ENCODE results near the gene TBRG4. TPM values are rescaled to one million over a fixed set of nuclear protein-coding genes. Genes with fewer than 3 reads are reported as not detected.
"Not testable (repeated sequence)": the region's sequence is repeated elsewhere in the genome, so short reads cannot be mapped to it uniquely, and the experiment has no call there.

Gene TBRG4
- total and polyA plus RNA-seq, 5 donors from 2014 or later = 42.6 to 54.3 (median 46.6) TPM

DNA sequence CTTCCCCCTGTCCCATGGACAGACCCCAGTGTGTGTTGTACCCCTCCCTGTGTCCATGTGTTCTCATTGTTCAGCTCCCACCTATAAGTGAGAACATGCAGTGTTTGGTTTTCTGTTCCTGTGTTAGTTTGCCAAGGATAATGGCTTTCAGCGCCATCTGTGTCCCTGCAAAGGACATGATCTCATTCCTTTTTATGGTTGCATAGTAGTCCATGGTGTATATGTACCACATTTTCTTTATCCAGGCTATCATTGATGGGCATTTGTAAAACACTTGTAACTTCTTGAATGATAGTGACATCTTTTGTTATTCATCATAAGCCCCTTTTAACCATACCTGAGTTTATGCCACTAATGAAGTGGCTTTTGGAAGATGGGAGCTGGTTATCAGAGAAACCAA lies 2.8 kb upstream of the TBRG4 start:
- not testable (repeated sequence) for H3K9me3 Mint-ChIP-seq; H3K9me3 ChIP-seq (ENCODE audit: control insufficient read depth in 2 of 2, low read length in 2 of 2); DNase-seq; H3K36me3 ChIP-seq (ENCODE audit: control insufficient read depth, insufficient read depth, low read length); H3K4me3 ChIP-seq (ENCODE audit: low read depth, low read length); H3K27ac ChIP-seq (ENCODE audit: insufficient read depth, low read length, poor library complexity, severe bottlenecking); H3K36me3 Mint-ChIP-seq; ATAC-seq (ENCODE audit: low read depth in 2 of 2)
- Mint-ChIP-seq H3K4me1 (peaks cover 8 to 29% (median 18%) of the 10 kb centered on the region in 4 donors), H3K4me3 (peak overlapping the region in 3 of 4 donors; percentile 29 to 59 (median 52)), H3K27me3 (peaks cover 37% of the 10 kb centered on the region), H3K27ac (peak overlapping the region in 1 of 3 donors; percentile 65)
- Histone ChIP-seq H3K27me3 (ENCODE audit: control insufficient read depth, insufficient read depth, low read length) (peaks cover 22% of the 10 kb centered on the region), H3K4me1 (ENCODE audit: control insufficient read depth, insufficient read depth, low read length, poor library complexity, severe bottlenecking) (peaks cover 16% of the 10 kb centered on the region)

DNA sequence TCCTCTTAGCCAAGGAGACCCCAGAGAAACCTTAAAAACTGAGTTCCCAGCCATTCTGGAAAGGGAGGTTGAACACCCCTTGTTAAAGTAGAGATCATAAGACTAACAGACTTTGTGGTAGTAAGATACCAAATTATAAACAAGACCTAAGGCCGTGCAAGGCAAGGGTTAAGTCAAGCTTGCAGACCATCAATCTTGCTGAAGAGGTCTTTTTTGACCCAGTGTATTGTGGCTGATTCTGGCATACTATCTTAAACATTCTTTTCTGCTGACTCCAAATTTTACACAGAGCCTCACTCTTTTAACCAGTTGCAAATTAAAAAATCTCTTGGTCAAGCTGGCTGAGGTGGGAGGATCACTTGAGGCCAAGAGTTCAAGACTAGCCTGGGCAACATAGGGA lies 1.2 kb upstream of the TBRG4 start:
- no peak overlapping the region for H3K27ac ChIP-seq (ENCODE audit: insufficient read depth, low read length, poor library complexity, severe bottlenecking)
- ATAC-seq (ENCODE audit: low read depth in 2 of 2) = no peak
- peaks cover 15 to 43% (median 26%) of the 10 kb centered on the region in 4 donors for H3K4me1 Mint-ChIP-seq

DNA sequence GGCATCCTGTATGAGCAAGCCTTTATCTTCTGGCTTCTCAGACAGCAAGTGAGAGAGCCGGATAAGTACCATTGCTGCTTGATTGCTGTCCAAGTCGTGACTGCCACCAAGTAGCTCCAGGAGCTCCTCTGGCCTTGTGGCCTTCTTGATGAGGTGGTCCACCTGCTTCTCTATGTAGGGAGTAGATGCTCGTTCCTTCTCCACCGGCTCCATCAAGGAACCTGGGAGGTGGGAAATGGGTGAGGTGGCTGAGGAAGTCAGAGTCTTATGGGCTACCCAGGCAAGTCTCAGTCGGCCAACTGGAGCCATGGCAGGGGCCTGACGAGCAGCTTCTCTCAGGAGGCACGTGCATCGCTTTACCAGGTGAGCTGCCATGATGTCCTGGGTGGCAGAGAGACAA lies 2.6 kb downstream of the TBRG4 start:
- Histone ChIP-seq H3K27ac (ENCODE audit: insufficient read depth, low read length, poor library complexity, severe bottlenecking) (no peak overlapping the region), H3K36me3 (ENCODE audit: control insufficient read depth, insufficient read depth, low read length) (peaks cover 56% of the 10 kb centered on the region), H3K27me3 (ENCODE audit: control insufficient read depth, insufficient read depth, low read length) (no peaks in the 10 kb centered on the region), H3K9me3 (ENCODE audit: control insufficient read depth in 2 of 2, low read length in 2 of 2) (no peaks in the 10 kb centered on the region), H3K4me1 (ENCODE audit: control insufficient read depth, insufficient read depth, low read length, poor library complexity, severe bottlenecking) (peaks cover 42% of the 10 kb centered on the region), H3K4me3 (ENCODE audit: low read depth, low read length) (no peak overlapping the region)
- H3K27me3 Mint-ChIP-seq = peaks cover 14% of the 10 kb centered on the region
- peaks cover 20 to 54% (median 32%) of the 10 kb centered on the region in 4 donors for H3K4me1 Mint-ChIP-seq
- peaks cover 15% of the 10 kb centered on the region for H3K36me3 Mint-ChIP-seq
- ATAC-seq (ENCODE audit: low read depth in 2 of 2) (no peak), DNase-seq (no peak)
- H3K4me3 Mint-ChIP-seq = peak overlapping the region; percentile 9 to 46 (median 30)
- H3K9me3 Mint-ChIP-seq = peaks cover 0 to 1% (median 0%) of the 10 kb centered on the region in 7 donors
- peak overlapping the region in 1 of 3 donors; percentile 60 for H3K27ac Mint-ChIP-seq

More for the DNA sequence above, 1.2 kb upstream of the TBRG4 start:
- no peak for DNase-seq
- peaks cover 22% of the 10 kb centered on the region for H3K27me3 ChIP-seq (ENCODE audit: control insufficient read depth, insufficient read depth, low read length)
- Mint-ChIP-seq H3K4me3 (peak overlapping the region; percentile 91 to 96 (median 94)), H3K36me3 (peaks cover 10% of the 10 kb centered on the region), H3K9me3 (peaks cover 0 to 1% (median 0%) of the 10 kb centered on the region in 7 donors), H3K27ac (peak overlapping the region; percentile 61 to 99 (median 99)), H3K27me3 (peaks cover 32% of the 10 kb centered on the region)
- H3K36me3 ChIP-seq (ENCODE audit: control insufficient read depth, insufficient read depth, low read length) = peaks cover 18% of the 10 kb centered on the region
- H3K9me3 ChIP-seq (ENCODE audit: control insufficient read depth in 2 of 2, low read length in 2 of 2) = no peaks in the 10 kb centered on the region
- H3K4me1 ChIP-seq (ENCODE audit: control insufficient read depth, insufficient read depth, low read length, poor library complexity, severe bottlenecking) = peaks cover 29% of the 10 kb centered on the region
- H3K4me3 ChIP-seq (ENCODE audit: low read depth, low read length) = no peak overlapping the region

DNA sequence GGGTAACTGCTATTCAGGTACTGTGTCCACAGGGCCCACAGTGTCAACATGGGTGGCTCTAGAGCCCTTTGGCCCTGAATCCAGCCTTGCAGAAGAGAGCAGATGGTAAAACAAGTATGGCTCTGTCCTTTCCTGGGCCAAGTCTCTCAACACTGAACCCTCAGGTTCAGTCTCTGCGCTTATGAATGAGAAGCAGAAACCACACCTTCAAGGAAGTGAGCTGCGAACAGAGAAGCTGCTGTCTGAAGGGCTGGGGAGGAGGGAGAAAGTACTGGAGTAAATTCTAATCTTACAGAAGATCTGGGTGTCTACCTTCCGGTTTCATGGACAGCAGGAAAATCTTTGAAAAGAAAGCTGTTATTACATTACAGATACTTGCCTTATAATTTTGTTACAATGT lies 4.1 kb downstream of the TBRG4 start:
- peaks cover 12 to 48% (median 31%) of the 10 kb centered on the region in 4 donors for H3K4me1 Mint-ChIP-seq
- H3K27ac Mint-ChIP-seq = peak overlapping the region; percentile 48 to 75 (median 60)

DNA sequence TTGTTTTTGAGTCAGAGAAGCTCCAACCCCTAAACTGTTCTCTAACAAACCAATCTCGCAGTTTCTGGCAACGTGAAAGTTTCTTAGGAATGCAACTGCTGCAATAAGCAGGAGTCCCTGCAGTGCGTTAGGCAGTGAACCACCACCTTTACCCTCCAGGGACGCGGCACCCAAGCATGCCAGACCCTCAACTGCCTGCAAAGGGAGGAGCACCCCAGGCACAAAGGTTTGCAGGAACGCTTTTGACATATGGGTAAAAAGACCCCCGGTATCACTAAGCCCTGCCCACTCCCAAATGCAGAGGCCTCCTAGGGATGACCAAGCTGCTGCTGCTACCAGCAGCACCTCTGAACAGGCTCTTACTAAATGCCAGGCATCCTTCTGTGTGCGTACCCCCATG lies 4.7 kb downstream of the TBRG4 start:
- ATAC-seq (ENCODE audit: low read depth in 2 of 2) = no peak
- no peak for DNase-seq
- Mint-ChIP-seq H3K27ac (no peak overlapping the region), H3K4me1 (peaks cover 12 to 44% (median 30%) of the 10 kb centered on the region in 4 donors), H3K9me3 (no peaks in the 10 kb centered on the region), H3K27me3 (peaks cover 3% of the 10 kb centered on the region), H3K36me3 (peaks cover 15% of the 10 kb centered on the region), H3K4me3 (peak overlapping the region in 1 of 4 donors; percentile 39)
- Histone ChIP-seq H3K27ac (ENCODE audit: insufficient read depth, low read length, poor library complexity, severe bottlenecking) (no peak overlapping the region), H3K36me3 (ENCODE audit: control insufficient read depth, insufficient read depth, low read length) (peaks cover 76% of the 10 kb centered on the region), H3K27me3 (ENCODE audit: control insufficient read depth, insufficient read depth, low read length) (no peaks in the 10 kb centered on the region), H3K4me3 (ENCODE audit: low read depth, low read length) (no peak overlapping the region), H3K4me1 (ENCODE audit: control insufficient read depth, insufficient read depth, low read length, poor library complexity, severe bottlenecking) (peaks cover 42% of the 10 kb centered on the region), H3K9me3 (ENCODE audit: control insufficient read depth in 2 of 2, low read length in 2 of 2) (no peaks in the 10 kb centered on the region)

More for the DNA sequence above, 4.1 kb downstream of the TBRG4 start:
- peak overlapping the region; percentile 32 for H3K4me3 ChIP-seq (ENCODE audit: low read depth, low read length)
- peak overlapping the region; percentile 16 to 73 (median 48) for H3K4me3 Mint-ChIP-seq
- peaks cover 71% of the 10 kb centered on the region for H3K36me3 ChIP-seq (ENCODE audit: control insufficient read depth, insufficient read depth, low read length)
- peaks cover 42% of the 10 kb centered on the region for H3K4me1 ChIP-seq (ENCODE audit: control insufficient read depth, insufficient read depth, low read length, poor library complexity, severe bottlenecking)
- no peaks in the 10 kb centered on the region for H3K9me3 Mint-ChIP-seq
- DNase-seq (no peak), ATAC-seq (ENCODE audit: low read depth in 2 of 2) (no peak)
- H3K27ac ChIP-seq (ENCODE audit: insufficient read depth, low read length, poor library complexity, severe bottlenecking) = no peak overlapping the region
- no peaks in the 10 kb centered on the region for H3K27me3 ChIP-seq (ENCODE audit: control insufficient read depth, insufficient read depth, low read length)
- H3K27me3 Mint-ChIP-seq = peaks cover 7% of the 10 kb centered on the region
- peaks cover 15% of the 10 kb centered on the region for H3K36me3 Mint-ChIP-seq
- no peaks in the 10 kb centered on the region for H3K9me3 ChIP-seq (ENCODE audit: control insufficient read depth in 2 of 2, low read length in 2 of 2)

DNA sequence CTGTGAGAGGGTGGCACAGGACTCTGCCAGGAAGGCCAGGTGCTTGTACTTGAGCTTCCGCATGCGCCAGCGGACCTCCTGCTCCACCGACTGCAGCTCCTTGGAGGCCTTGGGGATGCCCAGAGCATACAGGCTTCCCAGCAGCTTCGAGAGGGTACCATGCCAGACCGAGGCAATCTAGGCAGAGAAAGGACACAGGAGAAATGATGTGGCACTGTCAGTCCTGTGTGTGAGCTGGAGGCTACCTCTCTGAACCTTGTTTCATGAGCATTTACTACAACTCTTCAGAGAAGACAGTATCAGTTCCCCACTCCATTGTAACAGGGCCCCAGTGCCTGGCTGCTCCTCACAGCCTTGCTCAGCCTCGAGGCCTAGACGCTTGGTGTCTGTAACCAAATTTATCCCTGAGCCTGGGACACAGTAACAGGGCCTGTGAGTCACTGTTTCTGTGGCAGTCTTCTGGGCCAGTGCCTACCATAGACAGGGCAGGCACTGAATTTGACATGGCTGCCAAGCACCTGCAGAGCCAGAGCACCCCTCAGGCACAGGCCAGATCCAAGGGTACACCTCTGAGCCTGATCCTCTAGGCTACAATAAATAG lies 5.8 kb downstream of the TBRG4 start:
- no peaks in the 10 kb centered on the region for H3K9me3 ChIP-seq (ENCODE audit: control insufficient read depth in 2 of 2, low read length in 2 of 2)
- no peak overlapping the region for H3K4me3 ChIP-seq (ENCODE audit: low read depth, low read length)
- no peak for DNase-seq
- H3K4me3 Mint-ChIP-seq = peak overlapping the region in 1 of 4 donors; percentile 47
- ATAC-seq (ENCODE audit: low read depth in 2 of 2) = no peak
- H3K4me1 Mint-ChIP-seq = peaks cover 10 to 34% (median 25%) of the 10 kb centered on the region in 4 donors
- no peak overlapping the region for H3K27ac Mint-ChIP-seq
- H3K9me3 Mint-ChIP-seq = no peaks in the 10 kb centered on the region
- peaks cover 12% of the 10 kb centered on the region for H3K36me3 Mint-ChIP-seq
- H3K27me3 Mint-ChIP-seq = no peaks in the 10 kb centered on the region
- H3K36me3 ChIP-seq (ENCODE audit: control insufficient read depth, insufficient read depth, low read length) = peaks cover 88% of the 10 kb centered on the region
- H3K4me1 ChIP-seq (ENCODE audit: control insufficient read depth, insufficient read depth, low read length, poor library complexity, severe bottlenecking) = peaks cover 37% of the 10 kb centered on the region
- no peaks in the 10 kb centered on the region for H3K27me3 ChIP-seq (ENCODE audit: control insufficient read depth, insufficient read depth, low read length)
- no peak overlapping the region for H3K27ac ChIP-seq (ENCODE audit: insufficient read depth, low read length, poor library complexity, severe bottlenecking)

DNA sequence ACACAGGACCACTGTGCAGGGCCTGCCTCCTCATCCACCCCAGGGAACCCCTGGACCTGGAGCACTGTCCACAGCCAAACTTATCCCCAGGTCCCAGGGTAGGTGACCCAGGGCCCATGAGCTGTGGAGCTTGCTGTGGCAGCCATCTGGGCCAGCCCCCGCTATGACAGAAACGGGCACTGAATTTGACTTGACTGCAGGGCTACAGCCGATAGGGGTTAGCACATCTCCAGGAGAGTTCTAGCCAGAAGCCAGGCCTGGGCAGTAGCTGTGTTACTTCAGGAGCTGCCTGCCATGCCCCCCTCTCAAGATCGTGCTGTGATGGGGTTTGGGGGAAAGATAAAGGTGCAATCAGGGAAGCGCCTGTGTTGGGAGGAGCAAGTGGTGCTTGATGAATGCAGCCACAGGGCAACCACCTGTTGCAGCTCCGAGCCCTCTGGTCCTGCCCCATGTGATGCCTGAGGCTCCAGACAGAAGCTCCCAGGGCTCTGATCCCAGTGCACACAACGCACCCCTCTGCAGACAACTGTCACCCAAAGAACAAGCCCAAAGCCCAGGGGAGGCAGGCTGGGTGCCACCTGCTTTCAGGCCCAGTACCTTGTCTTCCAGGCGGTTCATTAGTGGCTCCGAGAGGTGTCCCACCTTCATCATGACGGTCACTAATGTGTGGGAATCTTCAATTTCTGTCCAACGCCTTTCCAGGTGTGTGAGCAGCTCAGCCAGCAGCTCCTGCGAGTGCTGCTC lies 6.5 kb downstream of the TBRG4 start:
- H3K36me3 Mint-ChIP-seq = peaks cover 12% of the 10 kb centered on the region
- no peak for DNase-seq

More for the DNA sequence above, 6.5 kb downstream of the TBRG4 start:
- H3K36me3 ChIP-seq (ENCODE audit: control insufficient read depth, insufficient read depth, low read length) = peaks cover 94% of the 10 kb centered on the region
- no peak overlapping the region for H3K4me3 Mint-ChIP-seq
- H3K27me3 Mint-ChIP-seq = no peaks in the 10 kb centered on the region
- no peaks in the 10 kb centered on the region for H3K9me3 Mint-ChIP-seq
- no peaks in the 10 kb centered on the region for H3K9me3 ChIP-seq (ENCODE audit: control insufficient read depth in 2 of 2, low read length in 2 of 2)
- no peak for ATAC-seq (ENCODE audit: low read depth in 2 of 2)
- peaks cover 31% of the 10 kb centered on the region for H3K4me1 ChIP-seq (ENCODE audit: control insufficient read depth, insufficient read depth, low read length, poor library complexity, severe bottlenecking)
- H3K27me3 ChIP-seq (ENCODE audit: control insufficient read depth, insufficient read depth, low read length) = no peaks in the 10 kb centered on the region
- H3K27ac Mint-ChIP-seq = no peak overlapping the region
- no peak overlapping the region for H3K27ac ChIP-seq (ENCODE audit: insufficient read depth, low read length, poor library complexity, severe bottlenecking)
- no peak overlapping the region for H3K4me3 ChIP-seq (ENCODE audit: low read depth, low read length)
- peaks cover 6 to 28% (median 19%) of the 10 kb centered on the region in 4 donors for H3K4me1 Mint-ChIP-seq

Measured in CD4-positive, CD25-positive, alpha-beta regulatory T cell (primary cell).